Transverse colon (tissue), 4 donors: ENCODE measurements around the gene NDNF.

Experiments used
- EP300 ChIP-seq: sonication (generic); formaldehyde crosslinking; IDR thresholded peaks from one replicate; pipeline ENCODE4 v1.6.1; 2017; ENCODE audit warnings: antibody characterized with exemption, low read depth
- POLR2A ChIP-seq: fragments of 450-650 bp; IDR thresholded peaks from one replicate; pipeline ENCODE4 v1.6.1; 2016; ENCODE audit warnings: antibody characterized with exemption, mild to moderate bottlenecking, moderate library complexity
- POLR2AphosphoS5 ChIP-seq, 3 donors: sonication (generic); formaldehyde crosslinking; IDR thresholded peaks; one replicate each; pipeline ENCODE4 v1.6.1; 2016; ENCODE audit warnings: antibody characterized with exemption in 3 of 3
- TF ChIP-seq, protein P1 (sequence below), 5 experiments: fragments of 200-600 bp in 3 of 5; fragments of 450-650 bp in 2 of 5; sonication (generic) in 3 of 5; IDR thresholded peaks; 1 replicate in 2 of 5; 2 replicates in 3 of 5; pipeline ENCODE4 v1.5.1; 2016 to 2017; ENCODE audit warnings: antibody characterized with exemption in 5 of 5, inconsistent platforms in 3 of 5, mild to moderate bottlenecking in 2 of 5, moderate library complexity in 1 of 5

DNA sequence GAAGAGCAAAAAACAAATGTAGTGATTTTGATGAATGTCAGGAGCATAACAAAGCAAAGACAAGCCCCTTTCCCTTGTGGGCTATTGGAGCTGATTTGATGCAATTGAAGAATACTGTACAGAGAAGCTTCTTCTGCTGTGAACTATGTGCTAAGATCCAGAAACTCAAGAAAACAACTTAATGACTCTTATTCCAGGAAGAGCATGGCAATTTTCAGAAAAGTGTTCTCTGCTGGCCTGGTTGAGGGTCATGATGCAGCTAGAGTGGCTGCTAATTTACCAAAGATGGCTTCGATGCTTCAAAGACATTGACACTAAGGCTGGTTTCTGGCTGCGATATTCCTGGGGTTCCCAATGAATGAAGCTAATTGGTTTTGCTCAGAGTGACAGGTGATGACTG lies 46.0 kb upstream of the NDNF start:
- TF ChIP-seq, protein P1, sequence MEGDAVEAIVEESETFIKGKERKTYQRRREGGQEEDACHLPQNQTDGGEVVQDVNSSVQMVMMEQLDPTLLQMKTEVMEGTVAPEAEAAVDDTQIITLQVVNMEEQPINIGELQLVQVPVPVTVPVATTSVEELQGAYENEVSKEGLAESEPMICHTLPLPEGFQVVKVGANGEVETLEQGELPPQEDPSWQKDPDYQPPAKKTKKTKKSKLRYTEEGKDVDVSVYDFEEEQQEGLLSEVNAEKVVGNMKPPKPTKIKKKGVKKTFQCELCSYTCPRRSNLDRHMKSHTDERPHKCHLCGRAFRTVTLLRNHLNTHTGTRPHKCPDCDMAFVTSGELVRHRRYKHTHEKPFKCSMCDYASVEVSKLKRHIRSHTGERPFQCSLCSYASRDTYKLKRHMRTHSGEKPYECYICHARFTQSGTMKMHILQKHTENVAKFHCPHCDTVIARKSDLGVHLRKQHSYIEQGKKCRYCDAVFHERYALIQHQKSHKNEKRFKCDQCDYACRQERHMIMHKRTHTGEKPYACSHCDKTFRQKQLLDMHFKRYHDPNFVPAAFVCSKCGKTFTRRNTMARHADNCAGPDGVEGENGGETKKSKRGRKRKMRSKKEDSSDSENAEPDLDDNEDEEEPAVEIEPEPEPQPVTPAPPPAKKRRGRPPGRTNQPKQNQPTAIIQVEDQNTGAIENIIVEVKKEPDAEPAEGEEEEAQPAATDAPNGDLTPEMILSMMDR (IDR thresholded peaks at IDR 0.05): no peak
- TF ChIP-seq POLR2AphosphoS5 (IDR thresholded peaks at IDR 0.05) (no peak), POLR2A (no peak), EP300 (no peak)
